WTC11 (cell line): ENCODE results near the gene LPCAT1. TPM values are rescaled to one million over a fixed set of nuclear protein-coding genes. Genes with fewer than 3 reads are reported as not detected.

Experiments used
- ATAC-seq: fragments of 200-7000 bp; cut with Tn5 transposase; 2 replicates; pipeline ENCODE4 v1.10.0; 2021; ENCODE audit warnings: mild to moderate bottlenecking, moderate library complexity
- CTCF ChIA-PET: fragments of 300-600 bp; sonication (Branson Sonifier 250); formaldehyde crosslinking; loops from one replicate; lab custom pipeline; 2021; ENCODE audit warnings: antibody characterized with exemption; lab: Charles Lee
- POLR2A ChIA-PET: fragments of 350-600 bp; sonication (Branson Sonifier 250); formaldehyde crosslinking; loops from one replicate; lab custom pipeline; 2021; ENCODE audit warnings: antibody characterized with exemption; lab: Charles Lee
- DNase-seq: peaks from one replicate; pipeline ENCODE4 v3.0.0; 2021; ENCODE audit warnings: low spot score
- H3K27ac Mint-ChIP-seq: 2 replicates; pipeline ENCODE4 v1.8.0; 2021; ENCODE audit warnings: mixed read lengths
- H3K27me3 Mint-ChIP-seq: 2 replicates; pipeline ENCODE4 v1.8.0; 2021; ENCODE audit warnings: low read depth, mild to moderate bottlenecking, moderate library complexity, mixed read lengths
- H3K36me3 Mint-ChIP-seq: 2 replicates; pipeline ENCODE4 v1.8.0; 2021; ENCODE audit warnings: mixed read lengths
- H3K4me1 Mint-ChIP-seq: 2 replicates; pipeline ENCODE4 v1.8.0; 2022; ENCODE audit warnings: mixed read lengths
- H3K4me3 Mint-ChIP-seq: 2 replicates; pipeline ENCODE4 v1.8.0; 2021; ENCODE audit warnings: mild to moderate bottlenecking, moderate library complexity, mixed read lengths
- H3K9me3 Mint-ChIP-seq: 2 replicates; pipeline ENCODE4 v1.8.0; 2021; ENCODE audit warnings: mixed read lengths
- FOXP1 ChIP-seq: sonication (generic); formaldehyde crosslinking; IDR thresholded peaks from 2 replicates; pipeline ENCODE4 v1.8.0; 2022; ENCODE audit warnings: missing genetic modification reagents, mild to moderate bottlenecking, moderate library complexity, borderline replicate concordance
- GRHL2 ChIP-seq: fragments of 250-450 bp; sonication (Bioruptor Pico); IDR thresholded peaks from 2 replicates; pipeline ENCODE4 v1.8.0; 2022; ENCODE audit warnings: mild to moderate bottlenecking, moderate library complexity; ENCODE audit not compliant: insufficient replicate concordance, severe bottlenecking
- IRF2 ChIP-seq: sonication (generic); formaldehyde crosslinking; IDR thresholded peaks from 2 replicates; pipeline ENCODE4 v1.8.0; 2022; ENCODE audit warnings: low read depth, missing genetic modification reagents, borderline replicate concordance
- NR1H2 ChIP-seq: sonication (generic); formaldehyde crosslinking; IDR thresholded peaks from 2 replicates; pipeline ENCODE4 v1.9.0; 2021; ENCODE audit warnings: mild to moderate bottlenecking, moderate library complexity, missing genetic modification reagents
- SMAD3 ChIP-seq: sonication (generic); formaldehyde crosslinking; IDR thresholded peaks from 2 replicates; pipeline ENCODE4 v1.8.0; 2022; ENCODE audit warnings: missing genetic modification reagents, mild to moderate bottlenecking, borderline replicate concordance
- TEAD1 ChIP-seq: sonication (generic); formaldehyde crosslinking; IDR thresholded peaks from 2 replicates; pipeline ENCODE4 v1.8.0; 2022; ENCODE audit warnings: mild to moderate bottlenecking, missing genetic modification reagents
- ZNF138 ChIP-seq: sonication (generic); formaldehyde crosslinking; conservative IDR thresholded peaks from 2 replicates; pipeline ENCODE4 v1.8.1; 2022; ENCODE audit warnings: mild to moderate bottlenecking, moderate library complexity, missing genetic modification reagents
- total RNA-seq: library from RNA; stranded (reverse); gene quantifications from 3 replicates; pipeline ENCODE4 v1.2.3, GENCODE V29; 2021
- TF ChIP-seq, protein P1 (sequence below): sonication (generic); formaldehyde crosslinking; IDR thresholded peaks from 2 replicates; pipeline ENCODE4 v1.8.1; 2023; ENCODE audit warnings: mild to moderate bottlenecking, missing genetic modification reagents
- TF ChIP-seq, protein P2 (sequence below): sonication (generic); formaldehyde crosslinking; conservative IDR thresholded peaks from 2 replicates; pipeline ENCODE4 v1.8.1; 2023; ENCODE audit warnings: mild to moderate bottlenecking, low read depth, missing genetic modification reagents, moderate library complexity
- TF ChIP-seq, protein P3 (sequence below): sonication (generic); formaldehyde crosslinking; IDR thresholded peaks from 2 replicates; pipeline ENCODE4 v1.8.1; 2022; ENCODE audit warnings: mild to moderate bottlenecking, moderate library complexity, missing genetic modification reagents
- TF ChIP-seq, protein P4 (sequence below): sonication (generic); formaldehyde crosslinking; IDR thresholded peaks from 2 replicates; pipeline ENCODE4 v1.8.0; 2022; ENCODE audit warnings: missing genetic modification reagents
- TF ChIP-seq, protein P5 (sequence below): sonication (generic); formaldehyde crosslinking; IDR thresholded peaks from 2 replicates; pipeline ENCODE4 v1.8.0; 2022; ENCODE audit warnings: mild to moderate bottlenecking, missing genetic modification reagents
- TF ChIP-seq, protein P6 (sequence below): sonication (generic); formaldehyde crosslinking; IDR thresholded peaks from 2 replicates; pipeline ENCODE4 v1.8.1; 2022; ENCODE audit warnings: low read depth, missing genetic modification reagents, borderline replicate concordance
- TF ChIP-seq, protein P7 (sequence below): sonication (generic); formaldehyde crosslinking; IDR thresholded peaks from 2 replicates; pipeline ENCODE4 v1.8.0; 2022; ENCODE audit warnings: mild to moderate bottlenecking, missing genetic modification reagents

Gene LPCAT1
- total RNA-seq, 1 experiment from 2014 or later, result 206 TPM

DNA sequence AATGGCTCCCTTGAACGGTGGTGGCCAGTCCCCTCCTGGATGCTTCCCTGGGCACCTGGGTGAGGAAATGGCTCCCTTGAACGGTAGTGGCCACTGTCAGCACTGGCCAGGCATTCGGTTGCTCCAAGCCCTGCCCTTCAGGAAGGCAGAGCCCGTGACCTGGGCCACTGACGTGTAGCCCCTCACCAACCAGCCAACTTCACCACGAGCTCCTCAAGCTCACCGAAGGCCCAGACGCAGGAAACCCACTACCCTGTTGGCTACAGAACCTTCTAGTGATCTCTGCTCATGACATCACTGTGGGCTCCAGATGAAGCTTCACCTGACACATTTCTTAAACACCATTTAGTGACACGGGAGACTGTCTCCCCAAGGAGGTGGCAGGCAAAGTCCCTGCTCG, 87.7 kb downstream of the LPCAT1 start:
- ATAC-seq (no peak), DNase-seq (no peak)
- Mint-ChIP-seq H3K4me1 (peaks cover 8% of the 10 kb centered on the region; the same call in 1 of the 2 replicates), H3K36me3 (peaks cover 12% of the 10 kb centered on the region), H3K4me3 (no peak overlapping the region), H3K27me3 (peaks cover 15% of the 10 kb centered on the region), H3K9me3 (peaks cover 40% of the 10 kb centered on the region), H3K27ac (no peak overlapping the region)
- CTCF ChIA-PET, result interaction anchor here (1.0 to 1.5 kb wide), 2 partner anchors 32 to 209 kb away, joined by 4 read pairs; no protein-coding TSS in a partner anchor
- TF ChIP-seq, protein P1, sequence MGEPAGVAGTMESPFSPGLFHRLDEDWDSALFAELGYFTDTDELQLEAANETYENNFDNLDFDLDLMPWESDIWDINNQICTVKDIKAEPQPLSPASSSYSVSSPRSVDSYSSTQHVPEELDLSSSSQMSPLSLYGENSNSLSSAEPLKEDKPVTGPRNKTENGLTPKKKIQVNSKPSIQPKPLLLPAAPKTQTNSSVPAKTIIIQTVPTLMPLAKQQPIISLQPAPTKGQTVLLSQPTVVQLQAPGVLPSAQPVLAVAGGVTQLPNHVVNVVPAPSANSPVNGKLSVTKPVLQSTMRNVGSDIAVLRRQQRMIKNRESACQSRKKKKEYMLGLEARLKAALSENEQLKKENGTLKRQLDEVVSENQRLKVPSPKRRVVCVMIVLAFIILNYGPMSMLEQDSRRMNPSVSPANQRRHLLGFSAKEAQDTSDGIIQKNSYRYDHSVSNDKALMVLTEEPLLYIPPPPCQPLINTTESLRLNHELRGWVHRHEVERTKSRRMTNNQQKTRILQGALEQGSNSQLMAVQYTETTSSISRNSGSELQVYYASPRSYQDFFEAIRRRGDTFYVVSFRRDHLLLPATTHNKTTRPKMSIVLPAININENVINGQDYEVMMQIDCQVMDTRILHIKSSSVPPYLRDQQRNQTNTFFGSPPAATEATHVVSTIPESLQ (CRISPR knock-in tag), result no peak
- no peak for TF ChIP-seq IRF2 (CRISPR knock-in tag)
- TF ChIP-seq, protein P2, sequence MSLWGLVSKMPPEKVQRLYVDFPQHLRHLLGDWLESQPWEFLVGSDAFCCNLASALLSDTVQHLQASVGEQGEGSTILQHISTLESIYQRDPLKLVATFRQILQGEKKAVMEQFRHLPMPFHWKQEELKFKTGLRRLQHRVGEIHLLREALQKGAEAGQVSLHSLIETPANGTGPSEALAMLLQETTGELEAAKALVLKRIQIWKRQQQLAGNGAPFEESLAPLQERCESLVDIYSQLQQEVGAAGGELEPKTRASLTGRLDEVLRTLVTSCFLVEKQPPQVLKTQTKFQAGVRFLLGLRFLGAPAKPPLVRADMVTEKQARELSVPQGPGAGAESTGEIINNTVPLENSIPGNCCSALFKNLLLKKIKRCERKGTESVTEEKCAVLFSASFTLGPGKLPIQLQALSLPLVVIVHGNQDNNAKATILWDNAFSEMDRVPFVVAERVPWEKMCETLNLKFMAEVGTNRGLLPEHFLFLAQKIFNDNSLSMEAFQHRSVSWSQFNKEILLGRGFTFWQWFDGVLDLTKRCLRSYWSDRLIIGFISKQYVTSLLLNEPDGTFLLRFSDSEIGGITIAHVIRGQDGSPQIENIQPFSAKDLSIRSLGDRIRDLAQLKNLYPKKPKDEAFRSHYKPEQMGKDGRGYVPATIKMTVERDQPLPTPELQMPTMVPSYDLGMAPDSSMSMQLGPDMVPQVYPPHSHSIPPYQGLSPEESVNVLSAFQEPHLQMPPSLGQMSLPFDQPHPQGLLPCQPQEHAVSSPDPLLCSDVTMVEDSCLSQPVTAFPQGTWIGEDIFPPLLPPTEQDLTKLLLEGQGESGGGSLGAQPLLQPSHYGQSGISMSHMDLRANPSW (CRISPR knock-in tag), result no peak
- TF ChIP-seq, protein P3, sequence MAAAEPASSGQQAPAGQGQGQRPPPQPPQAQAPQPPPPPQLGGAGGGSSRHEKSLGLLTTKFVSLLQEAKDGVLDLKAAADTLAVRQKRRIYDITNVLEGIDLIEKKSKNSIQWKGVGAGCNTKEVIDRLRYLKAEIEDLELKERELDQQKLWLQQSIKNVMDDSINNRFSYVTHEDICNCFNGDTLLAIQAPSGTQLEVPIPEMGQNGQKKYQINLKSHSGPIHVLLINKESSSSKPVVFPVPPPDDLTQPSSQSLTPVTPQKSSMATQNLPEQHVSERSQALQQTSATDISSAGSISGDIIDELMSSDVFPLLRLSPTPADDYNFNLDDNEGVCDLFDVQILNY, result no peak
- no peak for TF ChIP-seq SMAD3 (CRISPR knock-in tag)
- no peak for TF ChIP-seq FOXP1 (CRISPR knock-in tag)
- TF ChIP-seq, protein P4, sequence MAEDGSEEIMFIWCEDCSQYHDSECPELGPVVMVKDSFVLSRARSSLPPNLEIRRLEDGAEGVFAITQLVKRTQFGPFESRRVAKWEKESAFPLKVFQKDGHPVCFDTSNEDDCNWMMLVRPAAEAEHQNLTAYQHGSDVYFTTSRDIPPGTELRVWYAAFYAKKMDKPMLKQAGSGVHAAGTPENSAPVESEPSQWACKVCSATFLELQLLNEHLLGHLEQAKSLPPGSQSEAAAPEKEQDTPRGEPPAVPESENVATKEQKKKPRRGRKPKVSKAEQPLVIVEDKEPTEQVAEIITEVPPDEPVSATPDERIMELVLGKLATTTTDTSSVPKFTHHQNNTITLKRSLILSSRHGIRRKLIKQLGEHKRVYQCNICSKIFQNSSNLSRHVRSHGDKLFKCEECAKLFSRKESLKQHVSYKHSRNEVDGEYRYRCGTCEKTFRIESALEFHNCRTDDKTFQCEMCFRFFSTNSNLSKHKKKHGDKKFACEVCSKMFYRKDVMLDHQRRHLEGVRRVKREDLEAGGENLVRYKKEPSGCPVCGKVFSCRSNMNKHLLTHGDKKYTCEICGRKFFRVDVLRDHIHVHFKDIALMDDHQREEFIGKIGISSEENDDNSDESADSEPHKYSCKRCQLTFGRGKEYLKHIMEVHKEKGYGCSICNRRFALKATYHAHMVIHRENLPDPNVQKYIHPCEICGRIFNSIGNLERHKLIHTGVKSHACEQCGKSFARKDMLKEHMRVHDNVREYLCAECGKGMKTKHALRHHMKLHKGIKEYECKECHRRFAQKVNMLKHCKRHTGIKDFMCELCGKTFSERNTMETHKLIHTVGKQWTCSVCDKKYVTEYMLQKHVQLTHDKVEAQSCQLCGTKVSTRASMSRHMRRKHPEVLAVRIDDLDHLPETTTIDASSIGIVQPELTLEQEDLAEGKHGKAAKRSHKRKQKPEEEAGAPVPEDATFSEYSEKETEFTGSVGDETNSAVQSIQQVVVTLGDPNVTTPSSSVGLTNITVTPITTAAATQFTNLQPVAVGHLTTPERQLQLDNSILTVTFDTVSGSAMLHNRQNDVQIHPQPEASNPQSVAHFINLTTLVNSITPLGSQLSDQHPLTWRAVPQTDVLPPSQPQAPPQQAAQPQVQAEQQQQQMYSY (CRISPR knock-in tag), result no peak
- TF ChIP-seq GRHL2, result no peak
- POLR2A ChIA-PET, result no interaction called here

DNA sequence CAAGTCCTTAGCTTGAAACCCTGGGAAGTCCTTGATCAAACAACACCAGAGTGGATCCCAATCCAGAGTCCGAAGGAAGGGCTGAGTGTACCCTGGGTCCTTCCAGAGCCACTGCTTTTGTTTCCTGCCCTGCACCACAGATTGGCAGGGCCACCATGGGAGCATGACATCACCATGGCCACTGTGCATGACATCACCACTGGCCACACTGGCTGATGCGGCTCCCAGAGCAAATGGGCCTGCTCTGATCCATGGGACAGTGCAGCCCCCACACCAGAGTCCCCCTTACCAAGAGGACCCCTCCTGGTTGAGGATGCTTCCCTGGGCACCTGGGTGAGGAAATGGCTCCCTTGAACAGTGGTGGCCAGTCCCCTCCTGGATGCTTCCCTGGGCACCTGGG, 88.4 kb downstream of the LPCAT1 start:
- ATAC-seq (no peak), DNase-seq (no peak)
- ChIA-PET POLR2A (no interaction called here), CTCF (interaction anchor here (0.6 to 1.5 kb wide), 2 partner anchors 137 to 209 kb away, joined by 4 to 5 read pairs; no protein-coding TSS in a partner anchor)
- Mint-ChIP-seq H3K36me3 (peaks cover 14% of the 10 kb centered on the region), H3K4me3 (no peak overlapping the region), H3K27ac (no peak overlapping the region), H3K4me1 (peaks cover 8% of the 10 kb centered on the region; the same call in 1 of the 2 replicates), H3K27me3 (peaks cover 12% of the 10 kb centered on the region), H3K9me3 (peaks cover 34% of the 10 kb centered on the region)
- TF ChIP-seq, protein P5, sequence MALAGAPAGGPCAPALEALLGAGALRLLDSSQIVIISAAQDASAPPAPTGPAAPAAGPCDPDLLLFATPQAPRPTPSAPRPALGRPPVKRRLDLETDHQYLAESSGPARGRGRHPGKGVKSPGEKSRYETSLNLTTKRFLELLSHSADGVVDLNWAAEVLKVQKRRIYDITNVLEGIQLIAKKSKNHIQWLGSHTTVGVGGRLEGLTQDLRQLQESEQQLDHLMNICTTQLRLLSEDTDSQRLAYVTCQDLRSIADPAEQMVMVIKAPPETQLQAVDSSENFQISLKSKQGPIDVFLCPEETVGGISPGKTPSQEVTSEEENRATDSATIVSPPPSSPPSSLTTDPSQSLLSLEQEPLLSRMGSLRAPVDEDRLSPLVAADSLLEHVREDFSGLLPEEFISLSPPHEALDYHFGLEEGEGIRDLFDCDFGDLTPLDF, result no peak
- TF ChIP-seq TEAD1 (CRISPR knock-in tag) (no peak), ZNF138 (no peak), NR1H2 (no peak)
- TF ChIP-seq, protein P4 (CRISPR knock-in tag), result no peak
- TF ChIP-seq, protein P6, sequence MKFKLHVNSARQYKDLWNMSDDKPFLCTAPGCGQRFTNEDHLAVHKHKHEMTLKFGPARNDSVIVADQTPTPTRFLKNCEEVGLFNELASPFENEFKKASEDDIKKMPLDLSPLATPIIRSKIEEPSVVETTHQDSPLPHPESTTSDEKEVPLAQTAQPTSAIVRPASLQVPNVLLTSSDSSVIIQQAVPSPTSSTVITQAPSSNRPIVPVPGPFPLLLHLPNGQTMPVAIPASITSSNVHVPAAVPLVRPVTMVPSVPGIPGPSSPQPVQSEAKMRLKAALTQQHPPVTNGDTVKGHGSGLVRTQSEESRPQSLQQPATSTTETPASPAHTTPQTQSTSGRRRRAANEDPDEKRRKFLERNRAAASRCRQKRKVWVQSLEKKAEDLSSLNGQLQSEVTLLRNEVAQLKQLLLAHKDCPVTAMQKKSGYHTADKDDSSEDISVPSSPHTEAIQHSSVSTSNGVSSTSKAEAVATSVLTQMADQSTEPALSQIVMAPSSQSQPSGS (CRISPR knock-in tag), result no peak
- TF ChIP-seq, protein P7, sequence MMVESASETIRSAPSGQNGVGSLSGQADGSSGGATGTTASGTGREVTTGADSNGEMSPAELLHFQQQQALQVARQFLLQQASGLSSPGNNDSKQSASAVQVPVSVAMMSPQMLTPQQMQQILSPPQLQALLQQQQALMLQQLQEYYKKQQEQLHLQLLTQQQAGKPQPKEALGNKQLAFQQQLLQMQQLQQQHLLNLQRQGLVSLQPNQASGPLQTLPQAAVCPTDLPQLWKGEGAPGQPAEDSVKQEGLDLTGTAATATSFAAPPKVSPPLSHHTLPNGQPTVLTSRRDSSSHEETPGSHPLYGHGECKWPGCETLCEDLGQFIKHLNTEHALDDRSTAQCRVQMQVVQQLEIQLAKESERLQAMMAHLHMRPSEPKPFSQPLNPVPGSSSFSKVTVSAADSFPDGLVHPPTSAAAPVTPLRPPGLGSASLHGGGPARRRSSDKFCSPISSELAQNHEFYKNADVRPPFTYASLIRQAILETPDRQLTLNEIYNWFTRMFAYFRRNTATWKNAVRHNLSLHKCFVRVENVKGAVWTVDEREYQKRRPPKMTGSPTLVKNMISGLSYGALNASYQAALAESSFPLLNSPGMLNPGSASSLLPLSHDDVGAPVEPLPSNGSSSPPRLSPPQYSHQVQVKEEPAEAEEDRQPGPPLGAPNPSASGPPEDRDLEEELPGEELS (CRISPR knock-in tag), result no peak
